GM19452 (cell line): ENCODE results near the gene PAK1.
"Not testable (repeated sequence)": the region's sequence is repeated elsewhere in the genome, so short reads cannot be mapped to it uniquely, and the experiment has no call there.

Source experiments
- ATAC-seq: cut with Tn5 transposase; IDR thresholded peaks from one replicate; pipeline ENCODE4 v1.9.1; 2021; ENCODE audit not compliant: unreplicated experiment

Gene PAK1

GRCh38 chr11:77407613-77408012, 66.3 kb downstream of the PAK1 start:
- ATAC-seq = no peak

- ATAC-seq = no peak
Observed at GRCh38 chr11:77406396-77406795, 67.5 kb downstream of the PAK1 start.

DNA sequence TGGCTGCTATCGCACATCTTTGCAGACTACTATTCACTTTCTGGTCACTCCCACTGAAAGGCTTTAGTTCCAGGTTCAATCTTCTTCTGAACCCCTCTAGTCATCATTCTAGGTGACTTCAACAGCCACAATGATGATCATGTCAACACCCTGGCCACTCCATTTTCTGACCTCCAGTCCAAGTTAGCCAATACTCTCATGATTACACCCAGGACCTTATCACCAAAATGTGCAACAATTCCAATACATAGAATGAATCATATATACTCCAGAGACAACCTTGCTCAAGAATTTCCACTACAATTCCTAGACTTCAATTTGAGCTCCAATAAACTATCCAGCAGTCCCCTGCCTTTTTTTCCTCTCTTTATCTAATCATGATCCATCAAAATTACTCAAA, 70.7 kb downstream of the PAK1 start:
- ATAC-seq = no peak

GRCh38 chr11:77402218-77402556, 71.7 kb downstream of the PAK1 start:
- ATAC-seq = no peak

DNA sequence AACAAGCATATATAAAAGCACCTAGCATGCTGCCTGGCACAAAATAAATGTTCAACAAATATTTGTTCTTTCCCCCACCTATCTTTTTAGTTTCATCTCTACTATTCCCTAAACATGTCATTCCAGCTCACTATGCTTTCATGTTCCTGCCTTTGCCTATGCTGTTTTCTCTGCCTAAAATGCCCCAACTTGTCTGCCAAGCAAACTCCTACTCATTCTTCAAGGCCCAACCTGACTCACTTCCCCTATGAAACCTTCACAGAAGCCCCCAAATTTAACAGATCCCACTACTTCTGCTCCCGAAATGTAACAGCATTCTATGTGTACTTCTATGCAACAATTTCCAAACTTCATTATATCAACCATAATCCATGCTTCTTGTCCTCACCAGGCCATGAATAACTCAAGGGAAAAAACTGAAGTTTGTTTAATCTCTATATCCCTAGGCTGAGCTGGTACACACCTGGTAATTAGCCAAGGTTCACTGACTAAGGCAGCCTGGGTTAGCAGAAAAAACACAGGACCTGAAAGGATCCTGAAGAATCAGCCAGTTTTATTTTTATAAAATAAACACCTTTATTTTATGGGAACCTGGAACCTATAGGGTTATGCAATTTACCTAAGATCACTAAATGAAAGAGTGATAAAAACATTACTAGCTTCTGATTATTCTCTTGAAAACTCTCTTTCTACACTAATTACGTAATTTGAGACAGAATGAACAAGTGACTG, 72.2 kb downstream of the PAK1 start:
- ATAC-seq = no peak

GRCh38 chr11:77400775-77401449, 73.0 kb downstream of the PAK1 start:
- ATAC-seq = no peak

- ATAC-seq = no peak
Observed at GRCh38 chr11:77400271-77400670, 73.6 kb downstream of the PAK1 start.

- ATAC-seq = no peak
Observed at GRCh38 chr11:77397631-77398030, 76.3 kb downstream of the PAK1 start.

- no peak for ATAC-seq
Observed at GRCh38 chr11:77396911-77397310, 77.0 kb downstream of the PAK1 start.

- no peak for ATAC-seq
Observed at GRCh38 chr11:77396305-77396704, 77.6 kb downstream of the PAK1 start.

GRCh38 chr11:77395460-77396173, 78.3 kb downstream of the PAK1 start:
- ATAC-seq = no peak

- ATAC-seq = no peak
Observed at GRCh38 chr11:77392842-77393241, 81.1 kb downstream of the PAK1 start.

DNA sequence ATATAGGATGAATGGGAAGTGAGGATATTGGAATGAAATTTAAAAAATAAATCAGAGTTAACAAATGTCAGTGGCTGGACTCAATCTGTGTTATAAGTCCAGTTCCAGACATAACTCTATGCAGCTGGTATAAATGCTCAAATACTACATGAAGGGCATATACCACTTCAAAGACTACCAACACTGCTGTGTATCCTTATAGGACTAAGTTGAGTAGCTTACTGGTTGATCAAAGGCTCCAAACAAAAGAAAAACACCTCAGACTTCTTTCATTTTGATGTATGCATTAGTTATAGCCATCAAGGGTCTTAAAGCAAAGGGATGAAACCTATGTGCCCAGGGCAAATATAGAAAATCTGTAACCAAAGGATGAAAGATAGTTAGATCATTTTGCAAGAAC, 86.2 kb downstream of the PAK1 start:
- no peak for ATAC-seq

- no peak for ATAC-seq
Observed at GRCh38 chr11:77386178-77386577, 87.7 kb downstream of the PAK1 start.

DNA sequence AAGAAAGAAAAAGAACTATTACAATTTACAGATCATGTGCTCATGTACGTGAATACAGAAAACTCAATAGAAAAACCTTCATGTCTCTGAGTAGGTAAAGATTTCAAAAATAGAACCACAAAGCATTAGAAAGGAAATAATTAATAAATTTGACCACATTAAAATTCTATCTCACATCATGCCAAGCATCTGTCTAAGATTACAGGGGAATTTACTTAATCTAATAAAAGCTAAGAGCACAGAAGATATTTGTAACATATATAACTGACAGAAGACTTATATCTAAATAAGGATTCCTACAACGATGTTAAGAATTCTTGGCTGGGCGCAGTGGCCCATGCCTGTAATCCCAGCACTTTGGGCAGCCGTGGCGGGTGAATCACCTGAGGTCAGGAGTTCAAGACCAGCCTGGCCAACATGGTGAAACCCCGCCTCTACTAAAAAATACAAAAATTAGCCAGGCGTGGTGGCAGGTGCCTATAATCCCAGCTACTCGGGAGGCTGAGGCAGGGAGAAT, 88.6 kb downstream of the PAK1 start:
- ATAC-seq = not testable (repeated sequence)

GRCh38 chr11:77384571-77384970, 89.3 kb downstream of the PAK1 start:
- no peak for ATAC-seq

DNA sequence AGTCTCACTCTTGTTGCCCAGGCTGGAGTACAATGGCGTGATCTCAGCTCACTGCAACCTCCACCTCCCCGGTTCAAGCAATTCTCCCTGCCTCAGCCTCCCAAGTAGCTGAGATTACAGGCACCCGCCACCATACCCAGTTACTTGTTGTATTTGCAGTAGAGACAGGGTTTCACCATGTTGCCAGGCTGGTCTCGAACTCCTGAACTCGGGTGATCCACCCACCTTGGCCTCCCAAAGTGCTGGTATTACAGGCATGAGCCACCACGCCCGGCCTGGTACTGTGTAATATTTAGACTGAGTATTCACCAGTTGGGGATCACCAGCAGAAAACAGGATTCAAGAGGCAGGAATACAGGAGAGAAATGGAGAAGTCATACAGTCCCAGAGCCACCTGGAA, 90.5 kb downstream of the PAK1 start:
- ATAC-seq = not testable (repeated sequence)

DNA sequence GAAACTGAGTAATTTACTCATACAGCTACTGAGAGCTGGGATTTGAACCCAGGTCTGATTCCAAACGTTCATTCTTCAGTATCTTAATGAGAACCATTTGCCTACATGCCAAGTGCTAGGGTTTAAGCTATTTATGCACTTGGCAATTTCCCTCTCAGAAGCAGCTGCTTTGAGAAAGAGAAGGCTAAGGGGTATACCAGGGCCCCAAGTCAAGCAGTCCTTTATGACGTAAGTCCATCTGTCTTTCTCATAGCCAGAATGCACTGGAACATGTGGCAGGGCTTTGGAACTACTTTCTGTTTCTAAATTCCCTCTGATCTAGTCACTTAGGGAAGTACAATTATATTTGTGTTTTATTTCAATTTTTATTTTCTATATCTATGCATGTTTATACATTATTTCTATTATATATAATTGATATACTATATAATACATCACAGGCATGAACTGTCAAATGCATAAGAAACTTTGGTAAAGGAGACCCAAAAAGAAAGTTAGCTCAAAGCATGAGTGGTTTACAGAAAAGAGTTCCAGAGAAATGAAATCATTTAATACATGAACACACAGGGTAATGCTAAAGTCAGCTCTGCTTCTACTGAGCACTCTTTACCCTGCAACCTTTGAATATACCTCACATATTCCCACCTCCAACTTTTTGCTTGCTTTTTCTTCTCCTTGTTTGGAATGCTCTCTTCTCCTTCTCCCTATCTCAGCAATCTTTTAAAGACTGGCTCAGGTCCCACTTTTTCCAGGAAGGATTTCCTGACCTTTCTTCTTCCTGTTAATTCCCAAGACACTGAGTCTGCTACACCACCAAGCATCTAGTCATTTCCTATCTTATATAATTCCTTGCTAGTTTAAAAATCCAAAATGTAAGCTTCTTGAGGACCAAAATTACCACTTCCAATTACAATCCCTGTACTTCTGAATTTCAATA, 91.9 kb downstream of the PAK1 start:
- ATAC-seq = no peak

- ATAC-seq = no peak
Observed at GRCh38 chr11:77379934-77380333, 94.0 kb downstream of the PAK1 start.

DNA sequence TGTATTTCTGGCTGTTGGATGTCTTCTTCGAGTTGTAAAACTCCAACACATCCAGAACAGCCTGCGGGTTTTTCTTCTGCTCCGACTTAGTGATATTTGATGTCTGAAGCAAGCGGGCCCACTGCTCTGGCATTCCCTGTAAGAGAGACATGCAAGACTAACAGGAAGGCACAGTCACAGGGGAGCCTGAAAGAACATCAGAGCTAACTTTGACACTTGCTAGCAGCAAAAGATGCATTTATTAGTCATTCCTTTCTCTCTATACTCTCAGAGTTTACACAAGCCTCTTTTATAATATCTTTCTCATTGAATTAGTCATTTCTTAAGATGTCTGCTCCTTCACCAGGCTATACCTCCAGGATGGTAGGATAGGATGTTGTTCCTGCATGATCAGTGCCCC, 94.6 kb downstream of the PAK1 start:
- no peak for ATAC-seq

GRCh38 chr11:77377734-77378133, 96.2 kb downstream of the PAK1 start:
- no peak for ATAC-seq
